GM23338 (cell line): Measurements from ENCODE around the gene CDH5. TPM values are rescaled to one million over a fixed set of nuclear protein-coding genes. Genes with fewer than 3 reads are reported as not detected.

Source experiments
- ATAC-seq: fragments of 200-7000 bp; cut with Tn5 transposase; 3 replicates; pipeline ENCODE4 v1.9.1; 2020
- DNase-seq: peaks from one replicate; pipeline ENCODE4 v3.0.0-alpha.2; 2015; ENCODE audit warnings: low spot score
- H2AFZ ChIP-seq: fragments of 200-600 bp; sonication (generic); 2 replicates; pipeline ENCODE4 v1.8.0; 2016; ENCODE audit warnings: antibody characterized with exemption, mild to moderate bottlenecking, moderate library complexity
- H3F3A ChIP-seq: fragments of 200-600 bp; sonication (generic); replicated peaks from 2 replicates; pipeline ENCODE4 v1.8.0; 2017; ENCODE audit warnings: antibody characterized with exemption, mixed run types, low read depth
- H3K27ac ChIP-seq: fragments of 200-600 bp; sonication (generic); 2 replicates; pipeline ENCODE4 v1.6.1; 2016; ENCODE audit warnings: low read depth
- H3K27me3 ChIP-seq: fragments of 200-600 bp; sonication (generic); 2 replicates; pipeline ENCODE4 v1.8.0; 2016; ENCODE audit warnings: mild to moderate bottlenecking, mixed run types, moderate library complexity; ENCODE audit not compliant: insufficient read depth
- H3K36me3 ChIP-seq: fragments of 200-600 bp; sonication (generic); 2 replicates; pipeline ENCODE4 v1.8.0; 2016; ENCODE audit warnings: mild to moderate bottlenecking; ENCODE audit not compliant: insufficient read depth
- H3K4me1 ChIP-seq: fragments of 200-600 bp; sonication (generic); 2 replicates; pipeline ENCODE4 v1.8.0; 2016; ENCODE audit warnings: mild to moderate bottlenecking, moderate library complexity; ENCODE audit not compliant: insufficient read depth
- H3K4me2 ChIP-seq: fragments of 200-600 bp; sonication (generic); 2 replicates; pipeline ENCODE4 v1.7.1; 2017; ENCODE audit warnings: mixed run types
- H3K4me3 ChIP-seq: fragments of 200-600 bp; sonication (generic); 2 replicates; pipeline ENCODE4 v1.6.1; 2016; ENCODE audit warnings: mixed run types
- H3K79me2 ChIP-seq: fragments of 200-600 bp; sonication (generic); replicated peaks from 2 replicates; pipeline ENCODE4 v1.8.0; 2017; ENCODE audit warnings: mild to moderate bottlenecking; ENCODE audit not compliant: insufficient read depth
- H3K9me2 ChIP-seq: fragments of 200-600 bp; sonication (generic); 2 replicates; pipeline ENCODE4 v1.8.0; 2017; ENCODE audit not compliant: insufficient read depth
- H4K20me1 ChIP-seq: fragments of 200-600 bp; sonication (generic); replicated peaks from 2 replicates; pipeline ENCODE4 v1.8.0; 2017; ENCODE audit warnings: mild to moderate bottlenecking; ENCODE audit not compliant: insufficient read depth
- H3K27ac Mint-ChIP-seq: 2 replicates; pipeline ENCODE4 v1.8.0; 2020; ENCODE audit warnings: inconsistent platforms, mild to moderate bottlenecking, moderate library complexity, mixed read lengths
- H3K27me3 Mint-ChIP-seq: 3 replicates; pipeline ENCODE4 v1.8.0; 2022; ENCODE audit warnings: low read depth, mild to moderate bottlenecking, moderate library complexity, mixed read lengths, inconsistent platforms; ENCODE audit not compliant: insufficient read depth, poor library complexity
- H3K36me3 Mint-ChIP-seq: 3 replicates; pipeline ENCODE4 v1.8.0; 2021; ENCODE audit warnings: low read depth, mild to moderate bottlenecking, inconsistent platforms, moderate library complexity, mixed read lengths
- H3K4me1 Mint-ChIP-seq: 3 replicates; pipeline ENCODE4 v1.8.0; 2020; ENCODE audit warnings: mild to moderate bottlenecking, inconsistent platforms, mixed read lengths
- H3K4me3 Mint-ChIP-seq: 3 replicates; pipeline ENCODE4 v1.8.0; 2021; ENCODE audit warnings: moderate library complexity, mild to moderate bottlenecking, inconsistent platforms, mixed read lengths
- H3K9me3 Mint-ChIP-seq: 3 replicates; pipeline ENCODE4 v1.8.0; 2020; ENCODE audit warnings: moderate library complexity, mild to moderate bottlenecking, inconsistent platforms, mixed read lengths
- CREB1 ChIP-seq: fragments of 250-450 bp; sonication (Bioruptor Pico); IDR thresholded peaks from 2 replicates; pipeline ENCODE4 v1.5.0; 2020; ENCODE audit warnings: low read depth, mild to moderate bottlenecking, moderate library complexity
- CTCF ChIP-seq, 2 experiments: fragments of 200-600 bp in 1 of 2; sonication (generic) in 1 of 2; conservative IDR thresholded peaks; 2 replicates each; pipeline versions ENCODE4 v1.5.1 to v1.6.1; 2016 to 2017; ENCODE audit warnings: antibody characterized with exemption in 2 of 2, low read depth in 2 of 2, mild to moderate bottlenecking in 2 of 2, moderate library complexity in 1 of 2
- ETS1 ChIP-seq: IDR thresholded peaks from 2 replicates; pipeline ENCODE4 v1.6.1; 2016; ENCODE audit warnings: antibody characterized with exemption
- EZH2 ChIP-seq: fragments of 200-600 bp; sonication (generic); IDR thresholded peaks from one replicate; pipeline ENCODE4 v1.8.0; 2017; ENCODE audit warnings: antibody characterized with exemption, mild to moderate bottlenecking, low read depth; ENCODE audit not compliant: unreplicated experiment
- JUNB ChIP-seq: IDR thresholded peaks from one replicate; pipeline ENCODE4 v1.6.1; 2016; ENCODE audit warnings: antibody characterized with exemption; ENCODE audit not compliant: unreplicated experiment
- NANOG ChIP-seq: IDR thresholded peaks from 2 replicates; pipeline ENCODE4 v1.6.1; 2016; ENCODE audit warnings: antibody characterized with exemption, borderline replicate concordance
- ZNF331 ChIP-seq: fragments of 250-450 bp; sonication (Bioruptor Pico); IDR thresholded peaks from 2 replicates; pipeline ENCODE4 v1.5.0; 2020; ENCODE audit warnings: low read depth, mild to moderate bottlenecking, moderate library complexity
- polyA plus RNA-seq: library from polyadenylated mRNA; unstranded; fragments of >200 nt; fragmentation: Nextera tagmentation; extraction: Ambion mirVana; gene quantifications from 2 replicates; pipeline ENCODE4 v1.2.1, GENCODE V29; 2016
- total RNA-seq: library from RNA; depleted of rRNA; stranded (reverse); fragments of >200 nt; shearing (Covaris generic); gene quantifications from 2 replicates; pipeline ENCODE4 v1.2.3, GENCODE V29; 2014
- TF ChIP-seq, protein P1 (sequence below): fragments of 250-450 bp; sonication (Bioruptor Pico); IDR thresholded peaks from 2 replicates; pipeline ENCODE4 v1.5.0; 2020; ENCODE audit warnings: mild to moderate bottlenecking, moderate library complexity
- TF ChIP-seq, protein P2 (sequence below): IDR thresholded peaks from one replicate; pipeline ENCODE4 v1.6.1; 2018; ENCODE audit warnings: antibody characterized with exemption; ENCODE audit not compliant: unreplicated experiment

CDH5 gene
- total and polyA plus RNA-seq, 2 experiments from 2014 or later: 0.18 TPM; not detected in 1

- no peak for TF ChIP-seq ETS1
- TF ChIP-seq CREB1 (CRISPR knock-in tag): no peak
- no peak for TF ChIP-seq JUNB
Measured at GRCh38 chr16:66408163-66409048, 41.9 kb downstream of the CDH5 start (continued).

GRCh38 chr16:66409156-66409555, 42.7 kb downstream of the CDH5 start:
- no peaks in the 10 kb centered on the region for H3K36me3 ChIP-seq
- H3K4me3 ChIP-seq: no peak overlapping the region
- H3K27ac Mint-ChIP-seq: no peak overlapping the region
- H3K4me2 ChIP-seq: no peak overlapping the region
- H3K4me3 Mint-ChIP-seq: no peak overlapping the region
- H3K4me1 ChIP-seq: 0 out of 2 replicates have a peak, but pooled peaks cover 4% of the 10 kb centered on the region
- H3K9me3 Mint-ChIP-seq: peaks cover 18% of the 10 kb centered on the region
- no peaks in the 10 kb centered on the region for H3F3A ChIP-seq
- DNase-seq (no peak), ATAC-seq (no peak)
- H3K27me3 Mint-ChIP-seq: peaks cover 17% of the 10 kb centered on the region
- H3K36me3 Mint-ChIP-seq: no peaks in the 10 kb centered on the region
- H3K4me1 Mint-ChIP-seq: peaks cover 10% of the 10 kb centered on the region; the same call in 2 of the 3 replicates
- peaks cover 10% of the 10 kb centered on the region; the same call in 1 of the 2 replicates for H3K27me3 ChIP-seq
- no peak overlapping the region for H3K27ac ChIP-seq
- H2AFZ ChIP-seq: no peak overlapping the region
- no peaks in the 10 kb centered on the region for H3K79me2 ChIP-seq
- H3K9me2 ChIP-seq: no peaks in the 10 kb centered on the region
- no peaks in the 10 kb centered on the region for H4K20me1 ChIP-seq
- TF ChIP-seq NANOG (no peak), JUNB (no peak), EZH2 (no peak), CTCF (conservative IDR thresholded peaks at IDR 0.05; ENCODE audit: low read depth in 2 of 2) (no peak), ETS1 (no peak), ZNF331 (CRISPR knock-in tag) (no peak), CREB1 (CRISPR knock-in tag) (no peak)
- TF ChIP-seq, protein P1, sequence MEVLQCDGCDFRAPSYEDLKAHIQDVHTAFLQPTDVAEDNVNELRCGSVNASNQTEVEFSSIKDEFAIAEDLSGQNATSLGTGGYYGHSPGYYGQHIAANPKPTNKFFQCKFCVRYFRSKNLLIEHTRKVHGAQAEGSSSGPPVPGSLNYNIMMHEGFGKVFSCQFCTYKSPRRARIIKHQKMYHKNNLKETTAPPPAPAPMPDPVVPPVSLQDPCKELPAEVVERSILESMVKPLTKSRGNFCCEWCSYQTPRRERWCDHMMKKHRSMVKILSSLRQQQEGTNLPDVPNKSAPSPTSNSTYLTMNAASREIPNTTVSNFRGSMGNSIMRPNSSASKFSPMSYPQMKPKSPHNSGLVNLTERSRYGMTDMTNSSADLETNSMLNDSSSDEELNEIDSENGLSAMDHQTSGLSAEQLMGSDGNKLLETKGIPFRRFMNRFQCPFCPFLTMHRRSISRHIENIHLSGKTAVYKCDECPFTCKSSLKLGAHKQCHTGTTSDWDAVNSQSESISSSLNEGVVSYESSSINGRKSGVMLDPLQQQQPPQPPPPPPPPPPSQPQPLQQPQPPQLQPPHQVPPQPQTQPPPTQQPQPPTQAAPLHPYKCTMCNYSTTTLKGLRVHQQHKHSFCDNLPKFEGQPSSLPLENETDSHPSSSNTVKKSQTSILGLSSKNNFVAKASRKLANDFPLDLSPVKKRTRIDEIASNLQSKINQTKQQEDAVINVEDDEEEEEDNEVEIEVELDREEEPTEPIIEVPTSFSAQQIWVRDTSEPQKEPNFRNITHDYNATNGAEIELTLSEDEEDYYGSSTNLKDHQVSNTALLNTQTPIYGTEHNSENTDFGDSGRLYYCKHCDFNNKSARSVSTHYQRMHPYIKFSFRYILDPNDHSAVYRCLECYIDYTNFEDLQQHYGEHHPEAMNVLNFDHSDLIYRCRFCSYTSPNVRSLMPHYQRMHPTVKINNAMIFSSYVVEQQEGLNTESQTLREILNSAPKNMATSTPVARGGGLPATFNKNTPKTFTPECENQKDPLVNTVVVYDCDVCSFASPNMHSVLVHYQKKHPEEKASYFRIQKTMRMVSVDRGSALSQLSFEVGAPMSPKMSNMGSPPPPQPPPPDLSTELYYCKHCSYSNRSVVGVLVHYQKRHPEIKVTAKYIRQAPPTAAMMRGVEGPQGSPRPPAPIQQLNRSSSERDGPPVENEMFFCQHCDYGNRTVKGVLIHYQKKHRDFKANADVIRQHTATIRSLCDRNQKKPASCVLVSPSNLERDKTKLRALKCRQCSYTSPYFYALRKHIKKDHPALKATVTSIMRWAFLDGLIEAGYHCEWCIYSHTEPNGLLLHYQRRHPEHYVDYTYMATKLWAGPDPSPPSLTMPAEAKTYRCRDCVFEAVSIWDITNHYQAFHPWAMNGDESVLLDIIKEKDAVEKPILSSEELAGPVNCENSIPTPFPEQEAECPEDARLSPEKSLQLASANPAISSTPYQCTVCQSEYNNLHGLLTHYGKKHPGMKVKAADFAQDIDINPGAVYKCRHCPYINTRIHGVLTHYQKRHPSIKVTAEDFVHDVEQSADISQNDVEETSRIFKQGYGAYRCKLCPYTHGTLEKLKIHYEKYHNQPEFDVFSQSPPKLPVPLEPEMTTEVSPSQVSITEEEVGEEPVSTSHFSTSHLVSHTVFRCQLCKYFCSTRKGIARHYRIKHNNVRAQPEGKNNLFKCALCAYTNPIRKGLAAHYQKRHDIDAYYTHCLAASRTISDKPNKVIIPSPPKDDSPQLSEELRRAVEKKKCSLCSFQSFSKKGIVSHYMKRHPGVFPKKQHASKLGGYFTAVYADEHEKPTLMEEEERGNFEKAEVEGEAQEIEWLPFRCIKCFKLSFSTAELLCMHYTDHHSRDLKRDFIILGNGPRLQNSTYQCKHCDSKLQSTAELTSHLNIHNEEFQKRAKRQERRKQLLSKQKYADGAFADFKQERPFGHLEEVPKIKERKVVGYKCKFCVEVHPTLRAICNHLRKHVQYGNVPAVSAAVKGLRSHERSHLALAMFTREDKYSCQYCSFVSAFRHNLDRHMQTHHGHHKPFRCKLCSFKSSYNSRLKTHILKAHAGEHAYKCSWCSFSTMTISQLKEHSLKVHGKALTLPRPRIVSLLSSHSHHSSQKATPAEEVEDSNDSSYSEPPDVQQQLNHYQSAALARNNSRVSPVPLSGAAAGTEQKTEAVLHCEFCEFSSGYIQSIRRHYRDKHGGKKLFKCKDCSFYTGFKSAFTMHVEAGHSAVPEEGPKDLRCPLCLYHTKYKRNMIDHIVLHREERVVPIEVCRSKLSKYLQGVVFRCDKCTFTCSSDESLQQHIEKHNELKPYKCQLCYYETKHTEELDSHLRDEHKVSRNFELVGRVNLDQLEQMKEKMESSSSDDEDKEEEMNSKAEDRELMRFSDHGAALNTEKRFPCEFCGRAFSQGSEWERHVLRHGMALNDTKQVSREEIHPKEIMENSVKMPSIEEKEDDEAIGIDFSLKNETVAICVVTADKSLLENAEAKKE (CRISPR knock-in tag): no peak
- TF ChIP-seq, protein P2, sequence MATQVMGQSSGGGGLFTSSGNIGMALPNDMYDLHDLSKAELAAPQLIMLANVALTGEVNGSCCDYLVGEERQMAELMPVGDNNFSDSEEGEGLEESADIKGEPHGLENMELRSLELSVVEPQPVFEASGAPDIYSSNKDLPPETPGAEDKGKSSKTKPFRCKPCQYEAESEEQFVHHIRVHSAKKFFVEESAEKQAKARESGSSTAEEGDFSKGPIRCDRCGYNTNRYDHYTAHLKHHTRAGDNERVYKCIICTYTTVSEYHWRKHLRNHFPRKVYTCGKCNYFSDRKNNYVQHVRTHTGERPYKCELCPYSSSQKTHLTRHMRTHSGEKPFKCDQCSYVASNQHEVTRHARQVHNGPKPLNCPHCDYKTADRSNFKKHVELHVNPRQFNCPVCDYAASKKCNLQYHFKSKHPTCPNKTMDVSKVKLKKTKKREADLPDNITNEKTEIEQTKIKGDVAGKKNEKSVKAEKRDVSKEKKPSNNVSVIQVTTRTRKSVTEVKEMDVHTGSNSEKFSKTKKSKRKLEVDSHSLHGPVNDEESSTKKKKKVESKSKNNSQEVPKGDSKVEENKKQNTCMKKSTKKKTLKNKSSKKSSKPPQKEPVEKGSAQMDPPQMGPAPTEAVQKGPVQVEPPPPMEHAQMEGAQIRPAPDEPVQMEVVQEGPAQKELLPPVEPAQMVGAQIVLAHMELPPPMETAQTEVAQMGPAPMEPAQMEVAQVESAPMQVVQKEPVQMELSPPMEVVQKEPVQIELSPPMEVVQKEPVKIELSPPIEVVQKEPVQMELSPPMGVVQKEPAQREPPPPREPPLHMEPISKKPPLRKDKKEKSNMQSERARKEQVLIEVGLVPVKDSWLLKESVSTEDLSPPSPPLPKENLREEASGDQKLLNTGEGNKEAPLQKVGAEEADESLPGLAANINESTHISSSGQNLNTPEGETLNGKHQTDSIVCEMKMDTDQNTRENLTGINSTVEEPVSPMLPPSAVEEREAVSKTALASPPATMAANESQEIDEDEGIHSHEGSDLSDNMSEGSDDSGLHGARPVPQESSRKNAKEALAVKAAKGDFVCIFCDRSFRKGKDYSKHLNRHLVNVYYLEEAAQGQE: no peak
